H1 (cell line): Measurements from ENCODE around the gene NT5DC1. TPM values are rescaled to one million over a fixed set of nuclear protein-coding genes. Genes with fewer than 3 reads are reported as not detected.

Source experiments
- CTCF ChIA-PET: fragments of 300-600 bp; sonication (Branson Sonifier 250); formaldehyde crosslinking; loops from one replicate; lab custom pipeline; 2021; ENCODE audit not compliant: partially characterized antibody; lab: Charles Lee
- POLR2A ChIA-PET: fragments of 300-600 bp; sonication (Branson Sonifier 250); formaldehyde crosslinking; loops from one replicate; lab custom pipeline; 2021; ENCODE audit warnings: inconsistent platforms; ENCODE audit not compliant: partially characterized antibody; lab: Charles Lee
- DNase-seq, 2 experiments: peaks; one replicate each; pipeline versions ENCODE4 v3.0.0 to v3.0.0-alpha.2; 2010 to 2022; ENCODE audit warnings: low spot score in 2 of 2, low read depth in 1 of 2, mixed read lengths in 1 of 2
- FAIRE-seq: peaks from 2 replicates; lab custom pipeline; 2011; peaks lifted over from hg19 to GRCh38; lab: Jason Lieb, UNC
- H2AFZ ChIP-seq: 2 replicates; pipeline ENCODE4 v1.8.1; 2012; ENCODE audit warnings: low read length, inconsistent platforms
- H2AK5ac ChIP-seq: 2 replicates; pipeline ENCODE4 v1.6.1; 2013; ENCODE audit warnings: low read depth, low read length
- H2BK120ac ChIP-seq: replicated peaks from 2 replicates; pipeline ENCODE3; 2013; ENCODE audit warnings: low read depth, low read length, inconsistent platforms
- H2BK12ac ChIP-seq: 2 replicates; pipeline ENCODE4 v1.6.1; 2013; ENCODE audit warnings: low read depth, low read length
- H2BK15ac ChIP-seq: 2 replicates; pipeline ENCODE4 v1.6.1; 2013; ENCODE audit warnings: low read length
- H2BK20ac ChIP-seq: 2 replicates; pipeline ENCODE4 v1.6.1; 2013; ENCODE audit warnings: low read length
- H2BK5ac ChIP-seq: 2 replicates; pipeline ENCODE4 v1.6.1; 2013; ENCODE audit warnings: low read depth, low read length
- H3K14ac ChIP-seq: 2 replicates; pipeline ENCODE4 v1.6.1; 2013; ENCODE audit warnings: inconsistent platforms; ENCODE audit not compliant: insufficient read length
- H3K18ac ChIP-seq: 2 replicates; pipeline ENCODE4 v1.6.1; 2013; ENCODE audit warnings: low read length; ENCODE audit errors: extremely low read depth
- H3K23ac ChIP-seq: 2 replicates; pipeline ENCODE4 v1.6.1; 2013; ENCODE audit warnings: inconsistent platforms; ENCODE audit not compliant: insufficient read length
- H3K23me2 ChIP-seq: 2 replicates; pipeline ENCODE4 v1.6.1; 2013; ENCODE audit warnings: low read depth, low read length
- H3K27ac ChIP-seq: 2 replicates; pipeline ENCODE4 v1.6.1; 2011; ENCODE audit warnings: low read depth, low read length, inconsistent platforms
- H3K27me3 ChIP-seq, 4 experiments: replicated peaks in 1 of 4; 1 replicate in 1 of 4; 2 replicates in 3 of 4; pipeline versions ENCODE4 v1.6.1 to v1.8.1; 2011 to 2013; ENCODE audit warnings: low read length in 3 of 4, mild to moderate bottlenecking in 3 of 4, inconsistent platforms in 2 of 4, mixed read lengths in 2 of 4, moderate library complexity in 1 of 4; ENCODE audit not compliant: control insufficient read depth in 3 of 4, insufficient read depth in 3 of 4; ENCODE audit errors: extremely low read depth in 1 of 4
- H3K36me3 ChIP-seq, 4 experiments: 2 replicates each; pipeline versions ENCODE4 v1.6.1 to v1.8.1; 2011 to 2013; ENCODE audit warnings: mild to moderate bottlenecking in 4 of 4, low read length in 3 of 4, moderate library complexity in 2 of 4, control low read depth in 1 of 4, inconsistent platforms in 1 of 4; ENCODE audit not compliant: insufficient read depth in 4 of 4, control insufficient read depth in 2 of 4
- H3K4ac ChIP-seq: replicated peaks from 2 replicates; pipeline ENCODE3; 2013; ENCODE audit warnings: low read length, low read depth, mixed read lengths, inconsistent platforms; ENCODE audit not compliant: insufficient read length
- H3K4me1 ChIP-seq, 4 experiments: replicated peaks in 1 of 4; 1 replicate in 1 of 4; 2 replicates in 3 of 4; pipeline versions ENCODE4 v1.6.1 to v1.8.1; 2011 to 2013; ENCODE audit warnings: low read length in 3 of 4, inconsistent platforms in 2 of 4, mixed read lengths in 1 of 4; ENCODE audit not compliant: insufficient read depth in 4 of 4, control insufficient read depth in 3 of 4
- H3K4me2 ChIP-seq, 2 experiments: 2 replicates each; pipeline versions ENCODE4 v1.6.1 to v1.8.1; 2011 to 2013; ENCODE audit warnings: low read depth in 2 of 2, low read length in 2 of 2, control low read depth in 1 of 2, inconsistent platforms in 1 of 2, mild to moderate bottlenecking in 1 of 2; ENCODE audit not compliant: insufficient read depth in 1 of 2
- H3K4me3 ChIP-seq, 4 experiments: fragments of 200-600, 300-600 bp in 1 of 4; sonication (generic), shearing (Covaris generic), sonication (Bioruptor Twin) in 1 of 4; 2 replicates each; pipeline versions ENCODE4 v1.5.1 to v1.8.1; 2011 to 2016; ENCODE audit warnings: low read length in 4 of 4, low read depth in 3 of 4, control low read depth in 2 of 4, inconsistent platforms in 2 of 4, mild to moderate bottlenecking in 2 of 4, mixed read lengths in 1 of 4, moderate library complexity in 1 of 4; ENCODE audit not compliant: insufficient read depth in 2 of 4; ENCODE audit errors: extremely low read depth in 1 of 4
- H3K56ac ChIP-seq: replicated peaks from 2 replicates; pipeline ENCODE3; 2013; ENCODE audit warnings: low read depth, mild to moderate bottlenecking, mixed read lengths, low read length, inconsistent platforms; ENCODE audit not compliant: insufficient read length
- H3K79me1 ChIP-seq: 2 replicates; pipeline ENCODE4 v1.6.1; 2013; ENCODE audit warnings: low read depth, low read length, control low read depth
- H3K79me2 ChIP-seq, 2 experiments: 2 replicates each; pipeline versions ENCODE4 v1.6.1 to v1.8.1; 2012 to 2013; ENCODE audit warnings: low read length in 2 of 2, mild to moderate bottlenecking in 2 of 2, inconsistent platforms in 1 of 2; ENCODE audit not compliant: insufficient read depth in 2 of 2, control insufficient read depth in 1 of 2
- H3K9ac ChIP-seq, 4 experiments: replicated peaks in 1 of 4; 1 replicate in 1 of 4; 2 replicates in 3 of 4; pipeline versions ENCODE4 v1.6.1 to v1.8.1; 2011 to 2013; ENCODE audit warnings: low read depth in 3 of 4, low read length in 3 of 4, control low read depth in 2 of 4, mild to moderate bottlenecking in 2 of 4, moderate library complexity in 2 of 4, inconsistent platforms in 1 of 4; ENCODE audit errors: extremely low read depth in 1 of 4
- H3K9me3 ChIP-seq, 2 experiments: 2 replicates each; pipeline versions ENCODE4 v1.6.1 to v1.8.1; 2012 to 2013; ENCODE audit warnings: mild to moderate bottlenecking in 2 of 2, moderate library complexity in 2 of 2, control low read depth in 1 of 2, inconsistent platforms in 1 of 2, low read depth in 1 of 2, low read length in 1 of 2, mixed read lengths in 1 of 2; ENCODE audit not compliant: insufficient read depth in 2 of 2
- H4K20me1 ChIP-seq, 2 experiments: replicated peaks in 1 of 2; 2 replicates each; pipeline versions ENCODE3 to v1.8.1; 2011 to 2013; ENCODE audit warnings: inconsistent platforms in 2 of 2, low read length in 2 of 2, mild to moderate bottlenecking in 1 of 2; ENCODE audit not compliant: insufficient read depth in 2 of 2, control insufficient read depth in 1 of 2
- H4K5ac ChIP-seq: 2 replicates; pipeline ENCODE4 v1.6.1; 2013; ENCODE audit warnings: low read length, low read depth, mixed read lengths, inconsistent platforms; ENCODE audit not compliant: insufficient read length
- H4K8ac ChIP-seq: 2 replicates; pipeline ENCODE4 v1.8.0; 2013; ENCODE audit warnings: mild to moderate bottlenecking, moderate library complexity, low read length, inconsistent platforms; ENCODE audit not compliant: insufficient read depth; ENCODE audit errors: extremely low read depth
- H4K91ac ChIP-seq: replicated peaks from 2 replicates; pipeline ENCODE3; 2013; ENCODE audit warnings: low read length, mixed read lengths, inconsistent platforms; ENCODE audit not compliant: insufficient read length
- CEBPB ChIP-seq: IDR thresholded peaks from 2 replicates; pipeline ENCODE4 v1.6.1; 2012; ENCODE audit warnings: low read depth, low read length
- EP300 ChIP-seq, 2 experiments: IDR thresholded peaks; 1 replicate in 1 of 2; 2 replicates in 1 of 2; pipeline ENCODE4 v1.6.1; 2011 to 2012; ENCODE audit warnings: low read depth in 2 of 2, low read length in 2 of 2, mild to moderate bottlenecking in 2 of 2, borderline replicate concordance in 1 of 2, inconsistent platforms in 1 of 2, moderate library complexity in 1 of 2
- HDAC2 ChIP-seq, 2 experiments: fragments of 300-600 bp in 1 of 2; sonication (generic) in 1 of 2; IDR thresholded peaks; 2 replicates each; pipeline ENCODE4 v1.6.1; 2011 to 2012; ENCODE audit warnings: low read depth in 2 of 2, low read length in 2 of 2, mild to moderate bottlenecking in 2 of 2, moderate library complexity in 2 of 2, borderline replicate concordance in 1 of 2, inconsistent platforms in 1 of 2
- NRF1 ChIP-seq: IDR thresholded peaks from 2 replicates; pipeline ENCODE4 v1.6.1; 2011; ENCODE audit warnings: mild to moderate bottlenecking, low read depth, low read length, improper control_type of control experiment
- RAD21 ChIP-seq, 2 experiments: IDR thresholded peaks in 1 of 2; conservative IDR thresholded peaks in 1 of 2; 2 replicates each; pipeline ENCODE4 v1.6.1; 2011; ENCODE audit warnings: low read depth in 2 of 2, low read length in 2 of 2, improper control_type of control experiment in 1 of 2, inconsistent platforms in 1 of 2, mild to moderate bottlenecking in 1 of 2, moderate library complexity in 1 of 2
- RFX5 ChIP-seq: IDR thresholded peaks from 2 replicates; pipeline ENCODE4 v1.6.1; 2011; ENCODE audit warnings: low read depth, low read length, improper control_type of control experiment, borderline replicate concordance
- SIX5 ChIP-seq: IDR thresholded peaks from 2 replicates; pipeline ENCODE4 v1.6.1; 2011; ENCODE audit warnings: mild to moderate bottlenecking, low read depth, low read length
- SP1 ChIP-seq: IDR thresholded peaks from 2 replicates; pipeline ENCODE4 v1.6.1; 2011; ENCODE audit warnings: low read depth, low read length
- SUZ12 ChIP-seq: fragments of 200-600 bp; sonication (generic); IDR thresholded peaks from 2 replicates; pipeline ENCODE4 v1.6.1; 2012; ENCODE audit warnings: mild to moderate bottlenecking, inconsistent platforms, low read length, moderate library complexity, mixed read lengths
- YY1 ChIP-seq: IDR thresholded peaks from 2 replicates; pipeline ENCODE4 v1.6.1; 2011; ENCODE audit warnings: low read depth, mild to moderate bottlenecking, low read length
- WGBS, 2 experiments: shearing (Covaris generic) in 1 of 2; methylation state at CpG; one replicate each; pipeline versions ENCODE4 v1.1.6 to v1.1.7; 2013 to 2015; ENCODE audit warnings: low lambda C conversion rate in 2 of 2, mixed read lengths in 2 of 2, inconsistent platforms in 1 of 2, low coverage in 1 of 2, missing lambda C conversion rate in 1 of 2; ENCODE audit not compliant: insufficient replicate concordance in 2 of 2, insufficient coverage in 1 of 2, insufficient read length in 1 of 2; ENCODE audit errors: extremely low coverage in 1 of 2, missing lambda C conversion rate in 1 of 2; 5-methylcytosine and 5-hydroxymethylcytosine counted together
- polyA plus RNA-seq, 7 experiments: library from polyadenylated mRNA; depleted of rRNA in 3 of 7; stranded (reverse) in 5 of 7; unstranded in 2 of 7; fragments of >200 nt in 5 of 7; fragments of 200-250 nt in 2 of 7; gene quantifications; 1 replicate in 5 of 7; 2 replicates in 1 of 7; 4 replicates in 1 of 7; pipeline versions ENCODE4 v1.2.1 to v1.2.3, GENCODE V29; 2011 to 2013; ENCODE audit warnings: missing spikeins in 2 of 7, mixed read lengths in 2 of 7
- total RNA-seq: library from RNA; stranded (reverse); fragmentation: NEBNext Ultra II Directional; extraction: Animal tissue kit (Norgen Biotek cat#: 25700); gene quantifications from 2 replicates; pipeline ENCODE4 v1.2.1, GENCODE V29; 2021
- TF ChIP-seq, protein P1 (sequence below): IDR thresholded peaks from 2 replicates; pipeline ENCODE4 v1.6.1; 2012; ENCODE audit warnings: inconsistent platforms

The NT5DC1 gene
- total and polyA plus RNA-seq, 2 of the 8 experiments (the other 6 are each of a cell fraction or from before 2014, with no cell fraction given), result 25.3 to 72.7 TPM

DNA sequence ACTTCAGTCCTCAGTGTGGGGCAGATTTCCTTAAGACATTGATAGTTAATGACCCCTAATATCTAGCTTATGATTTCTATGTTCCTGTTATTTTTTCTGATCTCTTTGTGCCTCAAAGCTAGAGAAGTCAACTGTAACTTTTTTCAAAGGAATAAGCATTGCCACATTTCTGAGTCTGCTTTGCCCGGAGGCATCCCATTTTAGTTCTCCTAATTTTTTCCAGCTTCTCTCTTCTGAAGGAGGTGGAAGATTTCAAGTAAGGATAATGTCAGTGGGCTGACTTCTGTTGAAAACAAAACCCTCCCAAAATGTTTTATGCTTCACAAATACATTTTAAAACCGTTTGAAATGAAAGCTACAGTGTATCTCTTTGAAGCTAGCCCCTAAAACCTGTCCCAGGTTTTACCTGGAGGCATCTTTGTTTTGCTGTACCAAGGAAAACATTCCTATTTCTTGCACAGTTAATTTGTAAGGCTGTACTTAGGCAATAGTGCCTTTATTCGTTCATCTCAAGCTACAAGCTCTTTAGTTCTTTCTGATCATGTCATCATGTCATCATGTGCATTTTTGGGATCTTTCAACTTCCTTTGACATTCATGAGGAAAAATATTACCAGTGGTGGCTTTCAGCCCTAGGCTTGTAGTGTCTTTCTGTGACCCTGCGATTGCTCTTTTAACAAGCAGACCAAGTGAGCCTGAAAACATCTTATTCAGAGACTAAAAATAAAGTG lies 107.6 kb downstream of the NT5DC1 start:
- Histone ChIP-seq H3K79me1 (no peaks in the 10 kb centered on the region), H2BK15ac (no peak overlapping the region), H3K4ac (no peak overlapping the region), H3K9me3 (no peaks in the 10 kb centered on the region), H3K14ac (no peak overlapping the region), H3K56ac (no peak overlapping the region), H3K27me3 (peaks cover 0 to 1% (median 0%) of the 10 kb centered on the region in 4 experiments; a peak in 1 of 7 replicates), H3K36me3 (no peaks in the 10 kb centered on the region), H3K4me1 (no peaks in the 10 kb centered on the region), H4K20me1 (peaks cover 0 to 2% of the 10 kb centered on the region in 2 experiments), H4K91ac (no peak overlapping the region), H2BK120ac (no peak overlapping the region), H3K4me3 (no peak overlapping the region), H3K27ac (no peak overlapping the region), H3K4me2 (no peak overlapping the region), H3K18ac (no peak overlapping the region), H4K5ac (no peak overlapping the region), H2AK5ac (no peak overlapping the region), H4K8ac (no peak overlapping the region), H3K79me2 (no peaks in the 10 kb centered on the region), H2BK20ac (no peak overlapping the region), H3K9ac (no peak overlapping the region), H2BK5ac (no peak overlapping the region), H3K23me2 (no peaks in the 10 kb centered on the region), H2BK12ac (no peak overlapping the region), H3K23ac (no peak overlapping the region), H2AFZ (no peak overlapping the region)
- no peak for DNase-seq
- no peak for FAIRE-seq
- CTCF ChIA-PET, result interaction anchor here (0.7 to 2.6 kb wide), 8 partner anchors 9 to 84 kb away, joined by 3 to 11 read pairs (median 4); no protein-coding TSS in a partner anchor
- POLR2A ChIA-PET, result no interaction called here
- 84% methylated on average over 4 of the region's 4 CpGs; no CpG with 5 or more reads in 1 of the 2 experiments for WGBS, 2 experiments
- TF ChIP-seq RFX5, result no peak
- TF ChIP-seq, protein P1, sequence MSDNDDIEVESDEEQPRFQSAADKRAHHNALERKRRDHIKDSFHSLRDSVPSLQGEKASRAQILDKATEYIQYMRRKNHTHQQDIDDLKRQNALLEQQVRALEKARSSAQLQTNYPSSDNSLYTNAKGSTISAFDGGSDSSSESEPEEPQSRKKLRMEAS, result no peak
- no peak for TF ChIP-seq HDAC2 (IDR thresholded peaks at IDR 0.05; ENCODE audit: borderline replicate concordance in 1 of 2, low read depth in 2 of 2, low read length in 2 of 2)
- TF ChIP-seq EP300 (IDR thresholded peaks at IDR 0.05; ENCODE audit: borderline replicate concordance in 1 of 2, low read depth in 2 of 2, low read length in 2 of 2), result no peak
- TF ChIP-seq SUZ12, result no peak
- TF ChIP-seq NRF1, result no peak
- TF ChIP-seq SP1, result no peak
- TF ChIP-seq YY1, result no peak
- no peak for TF ChIP-seq SIX5
- TF ChIP-seq CEBPB, result no peak
- no peak for TF ChIP-seq RAD21 (IDR thresholded peaks at IDR 0.05 in 1 of 2, conservative IDR thresholded peaks at IDR 0.05 in 1 of 2; ENCODE audit: low read depth in 2 of 2, low read length in 2 of 2)
